ENCODE measurements around the gene RAP1GAP2.
"Not testable (repeated sequence)": the region's sequence is repeated elsewhere in the genome, so short reads cannot be mapped to it uniquely, and the experiment has no call there.

The RAP1GAP2 gene

GRCh38 chr17:2815781-2816185 lies 19.5 kb downstream of the RAP1GAP2 start:
- DNase-seq: no peak

GRCh38 chr17:2816688-2817087 lies 20.4 kb downstream of the RAP1GAP2 start:
- no peak for DNase-seq

- not testable (repeated sequence) for DNase-seq
Measured at GRCh38 chr17:2819294-2819693, 23.1 kb downstream of the RAP1GAP2 start.

- DNase-seq: no peak
Measured at GRCh38 chr17:2819921-2820501, 23.8 kb downstream of the RAP1GAP2 start.

- no peak for DNase-seq
Measured at GRCh38 chr17:2821868-2822267, 25.6 kb downstream of the RAP1GAP2 start.

GRCh38 chr17:2822358-2822757 lies 26.1 kb downstream of the RAP1GAP2 start:
- no peak for DNase-seq

GRCh38 chr17:2825253-2825970 lies 29.2 kb downstream of the RAP1GAP2 start:
- no peak for DNase-seq

GRCh38 chr17:2828397-2829038 lies 32.3 kb downstream of the RAP1GAP2 start:
- peak; percentile 36 for DNase-seq

GRCh38 chr17:2830678-2831077 lies 34.4 kb downstream of the RAP1GAP2 start:
- DNase-seq: no peak

- no peak for DNase-seq
Measured at GRCh38 chr17:2835780-2836179, 39.5 kb downstream of the RAP1GAP2 start.

GRCh38 chr17:2837147-2837561 lies 40.9 kb downstream of the RAP1GAP2 start:
- DNase-seq: no peak

GRCh38 chr17:2841606-2842005 lies 45.4 kb downstream of the RAP1GAP2 start:
- DNase-seq: no peak

- DNase-seq: no peak
Measured at GRCh38 chr17:2842464-2842863, 46.2 kb downstream of the RAP1GAP2 start.

GRCh38 chr17:2844416-2844815 lies 48.2 kb downstream of the RAP1GAP2 start:
- DNase-seq: no peak

- DNase-seq: no peak
Measured at GRCh38 chr17:2847381-2848333, 51.4 kb downstream of the RAP1GAP2 start.

- no peak for DNase-seq
Measured at GRCh38 chr17:2849327-2849670, 53.1 kb downstream of the RAP1GAP2 start.

- DNase-seq: no peak
Measured at GRCh38 chr17:2850991-2851390, 54.8 kb downstream of the RAP1GAP2 start.

GRCh38 chr17:2851615-2852014 lies 55.4 kb downstream of the RAP1GAP2 start:
- DNase-seq: no peak

- DNase-seq: no peak
Measured at GRCh38 chr17:2852221-2852620, 56.0 kb downstream of the RAP1GAP2 start.

- DNase-seq: no peak
Measured at GRCh38 chr17:2852729-2853282, 56.6 kb downstream of the RAP1GAP2 start.

- peak; percentile 24 for DNase-seq
Measured at GRCh38 chr17:2853283-2854142, 57.3 kb downstream of the RAP1GAP2 start.

Measured in HCEC 1CT (cell line).